Measurements from ENCODE around the gene OR9Q1.

- no peak for TF ChIP-seq RFX5 (IDR thresholded peaks at IDR 0.05; ENCODE audit: low read depth, low read length)
- no peak for TF ChIP-seq CTCF (conservative IDR thresholded peaks at IDR 0.05; ENCODE audit: low read depth, low read length)
- TF ChIP-seq POLR2A (IDR thresholded peaks at IDR 0.05; ENCODE audit: low read depth, low read length) = no peak
- no peak for TF ChIP-seq MXI1 (IDR thresholded peaks at IDR 0.05; ENCODE audit: borderline replicate concordance, low read depth, low read length)
- TF ChIP-seq MAZ (IDR thresholded peaks at IDR 0.05; ENCODE audit: borderline replicate concordance, low read depth, low read length) = no peak
- no peak for TF ChIP-seq SMC3 (IDR thresholded peaks at IDR 0.05; ENCODE audit: low read depth, low read length)
- TF ChIP-seq RAD21 (IDR thresholded peaks at IDR 0.05; ENCODE audit: low read length) = no peak
- no peak for TF ChIP-seq ELK1 (IDR thresholded peaks at IDR 0.05; ENCODE audit: borderline replicate concordance, low read depth, low read length)
- TF ChIP-seq BHLHE40 (IDR thresholded peaks at IDR 0.05; ENCODE audit: low read depth, low read length) = no peak
- no peak for TF ChIP-seq USF2 (IDR thresholded peaks at IDR 0.05; ENCODE audit: low read depth, low read length)
- TF ChIP-seq CEBPB (IDR thresholded peaks at IDR 0.05; ENCODE audit: low read depth, low read length) = no peak
- no peak for TF ChIP-seq FOS (IDR thresholded peaks at IDR 0.05; ENCODE audit: low read depth, low read length)
- TF ChIP-seq CHD1 (IDR thresholded peaks at IDR 0.05; ENCODE audit: low read depth, low read length) = no peak
- TF ChIP-seq NFE2L2 (IDR thresholded peaks at IDR 0.05; ENCODE audit: low read depth, low read length) = no peak
These were observed 111.5 kb downstream of the OR9Q1 start for GRCh38 chr11:58135171-58135570.
